Ammon's horn (tissue), 1 donor: Measurements from ENCODE around the gene NARF.
A peak's percentile ranks its signal among the peaks of the same experiment; 100 is the strongest.

ENCODE experiments used
- DNase-seq: peaks from one replicate; pipeline ENCODE4 v3.0.0-alpha.2; 2016; ENCODE audit warnings: low spot score

NARF gene

GRCh38 chr17:82477934-82478333 lies 19.4 kb downstream of the NARF start:
- no peak for DNase-seq

DNA sequence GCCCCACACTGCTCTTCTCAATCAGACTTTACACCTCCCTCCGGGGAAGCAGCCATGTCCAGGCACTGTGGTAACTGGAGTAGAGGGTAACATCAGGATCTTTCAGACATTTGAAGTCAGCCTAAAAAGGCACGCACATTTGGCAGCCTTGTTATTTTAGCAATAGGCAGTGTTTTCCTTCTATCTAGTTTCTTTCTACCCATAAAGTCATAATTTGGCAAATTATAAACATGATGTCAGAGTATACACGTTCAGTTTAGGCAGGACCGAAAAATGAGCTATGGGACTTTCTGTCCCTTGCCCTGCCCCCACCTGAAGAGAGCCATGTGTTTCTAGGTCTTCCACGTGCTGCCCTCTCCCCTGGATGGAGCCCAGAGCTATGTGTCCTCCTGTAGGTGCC lies 21.1 kb downstream of the NARF start:
- no peak for DNase-seq

GRCh38 chr17:82480318-82480717 lies 21.8 kb downstream of the NARF start:
- DNase-seq: no peak

GRCh38 chr17:82483204-82483660 lies 24.7 kb downstream of the NARF start:
- DNase-seq: no peak

DNA sequence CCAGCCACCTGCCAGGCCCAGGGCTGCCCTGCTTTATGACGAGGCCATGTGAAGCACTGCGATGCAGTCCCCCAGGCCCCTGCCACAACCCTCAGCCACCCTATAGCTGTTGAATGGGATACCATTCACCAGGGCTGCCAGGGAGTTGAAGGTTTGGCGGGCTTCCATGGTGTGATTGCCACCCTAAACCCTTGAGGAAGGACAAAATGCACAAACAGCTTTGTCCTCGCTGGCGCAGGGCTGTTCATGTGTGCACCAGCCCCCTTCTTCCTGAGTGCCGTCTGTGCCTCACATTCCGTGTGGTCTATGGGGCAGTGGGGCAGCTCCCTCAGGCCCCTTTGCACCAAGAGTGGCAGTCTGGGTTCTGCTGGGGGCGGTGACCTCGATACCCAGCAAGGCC lies 25.3 kb downstream of the NARF start:
- DNase-seq: no peak

DNA sequence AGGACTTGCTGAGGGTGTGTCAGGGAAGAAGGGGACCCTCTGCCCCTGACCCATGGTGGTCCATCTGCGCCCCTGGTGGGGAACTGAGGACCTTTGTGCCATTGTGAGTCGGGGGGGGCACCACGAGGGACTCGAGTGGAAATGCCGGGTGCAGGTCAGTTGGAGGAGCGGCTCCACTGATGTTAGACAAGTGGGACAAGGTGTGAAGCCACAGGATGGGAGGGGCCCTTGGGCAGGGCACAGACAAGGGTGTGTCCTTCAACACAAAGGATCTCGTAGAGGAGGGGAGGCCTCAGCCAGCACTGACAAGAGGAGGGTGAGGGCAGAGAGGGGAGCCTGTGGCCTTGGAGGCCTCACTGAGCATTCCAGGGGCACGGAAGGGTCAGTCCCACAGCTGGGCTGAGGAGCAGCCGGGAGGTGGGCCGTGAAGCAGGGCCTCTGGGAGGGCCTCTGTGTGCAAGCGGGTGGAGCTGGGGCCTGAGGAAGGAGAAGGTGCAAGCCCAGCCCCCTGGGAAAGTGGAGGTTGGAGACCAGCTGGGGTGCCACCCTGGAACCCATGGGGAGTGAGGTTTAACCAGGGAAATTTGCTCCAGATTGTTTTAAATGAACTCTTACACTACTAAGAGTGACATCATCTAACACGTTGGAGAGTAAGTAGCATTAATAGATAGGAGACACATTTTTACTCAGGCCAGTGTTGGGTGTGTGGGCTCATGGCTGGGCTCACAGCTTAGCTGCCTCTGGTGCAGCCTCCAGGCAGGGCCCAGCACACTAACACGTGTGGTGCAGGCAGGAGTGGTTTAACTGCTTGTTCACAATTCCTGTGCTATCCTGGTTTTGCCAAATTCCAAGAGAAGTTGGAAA lies 27.9 kb downstream of the NARF start:
- no peak for DNase-seq

- peak; percentile 27 for DNase-seq
Measured at GRCh38 chr17:82487910-82488309, 29.4 kb downstream of the NARF start.

DNA sequence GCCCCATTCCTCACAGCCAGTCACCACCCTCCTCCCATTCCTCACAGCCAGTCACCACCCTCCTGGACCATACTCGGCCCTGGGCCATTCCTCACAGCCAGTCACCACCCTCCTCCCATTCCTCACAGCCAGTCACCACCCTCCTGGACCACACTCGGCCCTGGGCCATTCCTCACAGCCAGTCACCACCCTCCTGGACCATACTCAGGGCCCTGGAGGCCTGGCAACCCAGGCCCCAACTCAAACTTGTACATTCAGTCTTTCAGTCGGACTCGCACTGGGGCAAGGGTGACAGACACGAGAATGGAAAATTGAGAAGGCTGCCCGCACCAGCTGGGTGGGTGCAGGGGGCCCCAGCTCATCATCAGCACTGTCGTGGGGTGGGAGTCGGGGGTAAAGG lies 30.6 kb downstream of the NARF start:
- DNase-seq: peak; percentile 76

GRCh38 chr17:82489851-82490511 lies 31.4 kb downstream of the NARF start:
- no peak for DNase-seq

- no peak for DNase-seq
Measured at GRCh38 chr17:82490512-82491195, 32.1 kb downstream of the NARF start.

- no peak for DNase-seq
Measured at GRCh38 chr17:82491196-82491530, 32.6 kb downstream of the NARF start.

GRCh38 chr17:82491533-82491932 lies 33.0 kb downstream of the NARF start:
- DNase-seq: no peak

GRCh38 chr17:82492643-82493225 lies 34.2 kb downstream of the NARF start:
- no peak for DNase-seq

DNA sequence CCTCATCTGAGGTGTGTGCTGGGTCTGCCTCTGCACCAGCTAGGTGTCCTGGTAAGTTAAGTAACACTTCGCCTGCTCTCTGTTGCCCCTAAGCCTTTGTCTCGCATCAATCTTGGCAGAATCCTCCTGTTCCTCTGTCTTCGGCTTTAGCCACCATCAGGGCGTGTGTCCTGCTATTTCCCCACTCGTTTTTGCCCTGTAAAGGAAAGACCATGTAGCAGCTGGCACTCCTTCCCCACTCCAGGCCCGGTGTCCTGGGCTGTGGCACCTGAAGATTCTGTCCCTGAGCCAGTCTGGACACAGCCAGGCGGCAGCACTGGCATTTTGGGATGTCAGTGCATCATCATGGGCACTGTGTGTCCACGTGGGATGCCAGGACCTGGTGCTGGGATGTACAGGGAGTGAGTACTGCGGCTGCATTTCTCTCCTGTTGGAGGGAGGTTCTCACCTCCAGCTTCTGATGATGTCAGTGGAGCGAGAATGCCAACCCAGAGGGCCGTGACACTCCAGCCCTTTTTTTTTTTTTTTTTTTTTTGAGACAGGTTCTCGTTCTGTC lies 34.8 kb downstream of the NARF start:
- DNase-seq: no peak

- peak; percentile 92 for DNase-seq
Measured at GRCh38 chr17:82494236-82495055, 35.9 kb downstream of the NARF start.

DNA sequence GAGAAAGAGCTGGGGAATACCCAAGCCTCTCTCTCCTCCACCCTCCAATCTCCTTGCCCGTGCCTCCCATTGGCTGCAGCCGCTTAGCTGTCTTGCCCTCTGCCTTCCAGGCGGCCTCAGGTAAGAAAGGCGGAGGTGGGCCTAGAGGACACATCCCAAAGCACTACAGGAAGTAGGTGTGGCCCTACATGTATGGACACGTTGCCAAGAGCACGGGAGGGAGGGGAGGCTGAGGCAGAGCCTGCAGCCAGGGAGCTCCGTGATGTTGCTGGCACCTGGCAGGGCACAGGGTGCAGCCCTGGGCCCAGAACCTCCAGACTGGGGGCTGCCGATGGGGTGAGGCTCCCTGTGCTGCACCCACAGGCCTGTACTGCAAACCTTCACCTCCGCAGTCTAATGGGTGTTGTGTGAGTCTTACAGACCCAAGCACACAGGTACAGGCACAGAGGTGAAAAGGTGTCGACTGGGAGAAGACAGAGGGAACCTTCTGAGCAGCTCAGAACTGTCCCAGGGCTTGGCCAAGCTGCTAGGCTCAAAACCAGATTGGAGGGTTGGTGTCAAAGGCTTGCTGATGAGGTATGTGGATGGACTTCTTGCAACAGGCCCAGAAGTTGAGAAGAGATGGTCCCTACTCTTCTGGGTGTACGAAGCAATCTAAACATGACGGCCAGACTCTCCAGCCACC lies 37.4 kb downstream of the NARF start:
- no peak for DNase-seq

GRCh38 chr17:82496529-82497434 lies 38.2 kb downstream of the NARF start:
- DNase-seq: peak; percentile 98

DNA sequence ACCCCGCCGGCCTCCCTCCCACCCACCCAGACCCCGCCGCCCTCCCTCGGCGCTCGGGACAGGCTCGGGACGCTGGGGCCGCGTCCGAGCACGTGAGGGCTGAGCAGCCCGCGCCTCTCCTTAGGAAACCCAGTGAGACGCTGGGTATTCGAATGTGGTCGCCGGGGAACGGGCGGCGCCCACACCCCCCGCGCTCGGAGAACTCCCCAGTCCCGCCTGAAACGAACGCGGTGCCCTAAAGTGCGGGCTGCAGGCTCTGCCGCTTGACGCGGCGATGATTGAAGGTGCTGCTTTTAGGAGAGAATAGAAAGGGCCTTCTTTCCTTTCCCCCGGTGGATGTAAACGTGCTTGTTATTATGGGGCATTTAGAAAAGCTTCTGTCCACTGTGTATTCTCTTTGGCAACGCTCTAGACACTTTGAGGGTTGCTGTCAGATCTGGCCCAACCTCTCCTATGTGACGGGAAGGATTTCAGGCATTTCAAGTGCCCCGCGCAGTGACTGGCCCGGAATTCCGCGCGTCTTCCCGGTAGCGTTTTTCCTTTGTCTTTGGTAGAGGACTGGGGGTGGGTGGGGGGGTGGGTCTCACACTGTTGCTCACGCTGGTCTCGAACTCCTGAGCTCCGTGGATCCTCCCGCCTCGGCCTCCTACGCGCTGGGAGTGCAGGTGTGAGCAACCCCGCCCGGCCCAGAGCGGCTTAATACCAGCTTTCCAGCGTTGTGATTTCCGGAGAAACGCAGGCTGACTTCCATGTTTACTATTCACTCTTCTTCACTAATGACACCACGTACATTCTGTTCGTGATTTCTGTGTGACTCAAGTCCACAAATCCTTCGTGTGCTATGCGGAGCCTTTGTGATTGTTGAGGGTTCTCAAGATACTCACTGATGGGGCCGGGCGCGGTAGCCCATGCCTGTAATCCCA lies 39.2 kb downstream of the NARF start:
- DNase-seq: peak; percentile 16

DNA sequence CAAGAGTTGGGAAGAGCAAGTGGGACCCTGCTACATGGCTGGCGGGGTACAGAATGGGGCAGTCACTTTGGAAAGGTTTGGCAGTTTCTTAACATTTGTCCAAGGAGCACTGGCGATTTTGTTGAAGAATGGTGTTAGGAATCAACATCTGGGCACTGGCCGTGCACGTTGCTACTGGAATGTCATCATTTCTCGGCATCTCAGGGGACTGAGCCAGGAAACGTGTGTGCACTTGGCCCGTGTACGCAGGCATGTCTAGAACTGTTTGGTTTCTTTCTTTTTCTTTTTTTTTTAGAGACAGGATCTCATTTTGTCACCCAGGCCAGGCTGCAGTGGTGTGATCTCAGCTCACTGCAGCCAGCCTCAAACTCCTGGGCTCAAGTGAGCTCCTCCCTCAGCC lies 43.7 kb downstream of the NARF start:
- no peak for DNase-seq
